Measurements from ENCODE around the gene IL13. TPM values are rescaled to one million over a fixed set of nuclear protein-coding genes. Genes with fewer than 3 reads are reported as not detected.

Gene IL13
- total RNA-seq, 2 donors from 2014 or later, result not detected

DNA sequence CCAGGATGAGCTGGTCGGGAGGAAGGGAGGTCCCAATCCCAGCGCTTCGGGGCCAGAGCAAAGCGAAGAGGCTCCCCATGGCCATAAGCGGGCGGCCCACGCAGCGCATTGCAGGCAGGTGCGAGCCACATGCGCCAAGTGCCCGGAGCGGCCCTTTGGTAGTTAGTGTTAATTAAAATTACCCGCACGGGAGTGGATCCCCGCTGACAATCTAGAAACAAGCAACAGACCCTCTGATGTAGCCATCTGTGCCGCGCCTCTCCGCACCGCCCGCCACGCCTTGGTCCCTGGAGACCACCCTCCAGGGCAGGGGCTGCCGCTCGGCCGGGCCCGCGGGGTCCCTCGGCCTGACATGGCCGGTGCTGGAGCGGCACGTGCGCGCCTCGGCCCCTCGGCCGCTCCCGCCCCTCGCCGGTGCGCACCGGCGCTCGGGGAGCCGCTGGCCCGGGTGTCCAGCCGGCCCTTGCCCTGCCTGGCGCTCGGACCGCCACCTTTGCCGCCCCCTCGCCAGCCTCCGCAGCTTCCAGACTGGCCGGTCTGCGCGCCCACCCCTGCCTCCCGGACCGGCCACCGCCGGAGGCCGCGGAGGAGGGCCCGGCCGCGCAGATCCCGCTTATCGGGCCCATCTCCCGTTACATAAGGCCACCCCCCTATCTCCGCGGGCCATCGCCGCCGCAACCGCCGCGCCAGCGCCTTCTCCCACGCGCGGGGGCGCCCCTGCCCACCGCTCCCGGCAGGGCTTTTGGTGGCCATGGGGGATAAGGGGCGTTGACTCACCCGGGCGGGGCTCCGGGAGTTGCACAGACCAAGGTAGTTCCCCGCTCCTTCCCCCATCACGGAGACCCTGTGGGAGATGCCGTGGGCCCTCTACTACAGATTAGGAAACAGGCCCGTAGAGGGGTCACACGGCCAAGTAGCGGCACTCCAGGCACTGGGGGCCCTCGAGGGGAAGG, 1.9 kb upstream of the IL13 start:
- intact Hi-C loops (cut with DNase I), result no loop called here
- peaks cover 18% of the 10 kb centered on the region for H3K27me3 ChIP-seq
- peaks cover 4% of the 10 kb centered on the region for H3K4me1 ChIP-seq
- no peaks in the 10 kb centered on the region for H3K36me3 ChIP-seq
- H3K4me3 ChIP-seq, result peak overlapping the region; percentile 30
- H3K9me3 ChIP-seq, result no peaks in the 10 kb centered on the region
- no peak overlapping the region for H3K27ac ChIP-seq
- DNase-seq, result peak; percentile 16
- H3K9ac ChIP-seq (ENCODE audit: low read depth in 2 of 2, low read length in 2 of 2), result peak overlapping the region in 1 of 2 donors; percentile 26
- TF ChIP-seq, protein P1, sequence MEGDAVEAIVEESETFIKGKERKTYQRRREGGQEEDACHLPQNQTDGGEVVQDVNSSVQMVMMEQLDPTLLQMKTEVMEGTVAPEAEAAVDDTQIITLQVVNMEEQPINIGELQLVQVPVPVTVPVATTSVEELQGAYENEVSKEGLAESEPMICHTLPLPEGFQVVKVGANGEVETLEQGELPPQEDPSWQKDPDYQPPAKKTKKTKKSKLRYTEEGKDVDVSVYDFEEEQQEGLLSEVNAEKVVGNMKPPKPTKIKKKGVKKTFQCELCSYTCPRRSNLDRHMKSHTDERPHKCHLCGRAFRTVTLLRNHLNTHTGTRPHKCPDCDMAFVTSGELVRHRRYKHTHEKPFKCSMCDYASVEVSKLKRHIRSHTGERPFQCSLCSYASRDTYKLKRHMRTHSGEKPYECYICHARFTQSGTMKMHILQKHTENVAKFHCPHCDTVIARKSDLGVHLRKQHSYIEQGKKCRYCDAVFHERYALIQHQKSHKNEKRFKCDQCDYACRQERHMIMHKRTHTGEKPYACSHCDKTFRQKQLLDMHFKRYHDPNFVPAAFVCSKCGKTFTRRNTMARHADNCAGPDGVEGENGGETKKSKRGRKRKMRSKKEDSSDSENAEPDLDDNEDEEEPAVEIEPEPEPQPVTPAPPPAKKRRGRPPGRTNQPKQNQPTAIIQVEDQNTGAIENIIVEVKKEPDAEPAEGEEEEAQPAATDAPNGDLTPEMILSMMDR (IDR thresholded peaks at IDR 0.05), result no peak

DNA sequence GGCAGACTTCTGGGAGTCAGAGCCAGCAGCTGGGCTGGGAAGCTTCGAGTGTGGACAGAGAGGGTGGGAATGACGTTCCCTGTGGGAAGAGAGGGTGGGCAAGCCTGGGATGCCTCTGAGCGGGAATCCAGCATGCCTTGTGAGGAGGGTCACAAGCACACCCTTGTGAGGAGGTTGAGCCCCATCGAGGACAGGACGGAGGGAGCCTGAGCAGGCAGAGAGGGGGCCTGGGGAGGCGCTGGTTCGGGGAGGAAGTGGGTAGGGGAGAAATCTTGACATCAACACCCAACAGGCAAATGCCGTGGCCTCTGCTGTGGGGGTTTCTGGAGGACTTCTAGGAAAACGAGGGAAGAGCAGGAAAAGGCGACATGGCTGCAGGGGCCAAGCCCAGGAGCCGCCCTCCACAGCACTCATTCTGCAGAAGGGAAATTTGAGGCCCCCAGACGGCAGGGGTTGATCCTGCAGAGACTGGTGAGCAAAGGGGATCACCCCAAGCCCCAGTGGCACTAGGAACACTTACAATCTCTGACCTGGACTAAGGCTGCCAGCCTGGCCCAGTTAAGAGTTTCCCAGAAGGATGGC, 1.1 kb upstream of the IL13 start:
- Histone ChIP-seq H3K4me1 (peaks cover 4% of the 10 kb centered on the region), H3K4me3 (no peak overlapping the region), H3K27ac (no peak overlapping the region), H3K9me3 (no peaks in the 10 kb centered on the region), H3K36me3 (no peaks in the 10 kb centered on the region), H3K27me3 (peaks cover 18% of the 10 kb centered on the region), H3K9ac (ENCODE audit: low read depth in 2 of 2, low read length in 2 of 2) (peak overlapping the region in 1 of 2 donors; percentile 24)
- intact Hi-C loops (cut with DNase I), result no loop called here
- DNase-seq, result peak; percentile 16
- TF ChIP-seq, protein P1 (IDR thresholded peaks at IDR 0.05), result no peak

DNA sequence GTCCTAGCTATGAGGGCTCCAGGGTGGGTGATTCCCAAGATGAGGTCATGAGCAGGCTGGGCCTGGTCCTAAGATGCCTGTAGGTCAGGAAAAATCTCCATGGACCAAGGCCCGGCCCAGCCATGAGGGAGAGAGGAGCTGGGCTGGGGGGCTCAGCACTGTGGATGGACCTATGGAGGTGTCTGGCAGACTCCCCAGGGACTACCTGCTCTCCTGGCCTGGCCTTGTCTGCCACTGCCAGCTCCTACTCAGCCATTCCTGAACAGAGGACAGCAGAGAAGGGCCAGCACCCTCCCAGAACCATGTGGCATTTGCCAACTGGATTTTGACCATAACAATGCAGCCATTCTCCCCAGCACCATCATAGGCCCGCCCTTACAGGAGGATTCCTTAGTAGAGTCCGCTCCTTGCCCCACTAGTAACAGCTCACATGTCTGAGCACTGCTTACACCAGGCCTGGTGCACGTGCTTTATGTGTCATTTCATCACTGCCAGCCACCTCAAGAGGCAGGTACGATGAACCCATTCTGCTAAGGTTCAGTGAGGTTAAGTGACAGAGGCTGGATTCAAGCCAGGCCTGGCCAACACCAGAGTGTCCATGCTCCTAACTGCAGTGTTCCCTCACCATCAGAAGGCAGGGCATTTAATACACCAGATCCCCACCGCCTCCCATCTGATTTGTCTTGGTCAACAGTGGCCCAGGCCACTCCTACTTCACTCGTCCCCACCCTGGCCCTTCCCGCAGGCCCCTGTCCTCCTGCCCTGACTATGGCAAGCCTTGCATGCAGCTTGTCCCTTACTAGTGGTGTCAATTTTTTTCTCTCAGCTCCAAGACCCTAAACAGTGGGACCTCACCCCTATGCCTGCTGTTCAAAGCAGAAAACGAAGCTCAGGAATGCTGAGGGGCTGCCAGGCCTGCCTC, 669 bp downstream of the IL13 start:
- H3K9me3 ChIP-seq, result no peaks in the 10 kb centered on the region
- no peak overlapping the region for H3K4me3 ChIP-seq
- H3K36me3 ChIP-seq, result no peaks in the 10 kb centered on the region
- intact Hi-C loops (cut with DNase I), result no loop called here
- no peak overlapping the region for H3K27ac ChIP-seq
- H3K9ac ChIP-seq (ENCODE audit: low read depth in 2 of 2, low read length in 2 of 2), result no peak overlapping the region
- peak; percentile 14 for DNase-seq
- TF ChIP-seq, protein P1 (IDR thresholded peaks at IDR 0.05), result no peak
- H3K27me3 ChIP-seq, result peaks cover 18% of the 10 kb centered on the region
- peaks cover 4% of the 10 kb centered on the region for H3K4me1 ChIP-seq

DNA sequence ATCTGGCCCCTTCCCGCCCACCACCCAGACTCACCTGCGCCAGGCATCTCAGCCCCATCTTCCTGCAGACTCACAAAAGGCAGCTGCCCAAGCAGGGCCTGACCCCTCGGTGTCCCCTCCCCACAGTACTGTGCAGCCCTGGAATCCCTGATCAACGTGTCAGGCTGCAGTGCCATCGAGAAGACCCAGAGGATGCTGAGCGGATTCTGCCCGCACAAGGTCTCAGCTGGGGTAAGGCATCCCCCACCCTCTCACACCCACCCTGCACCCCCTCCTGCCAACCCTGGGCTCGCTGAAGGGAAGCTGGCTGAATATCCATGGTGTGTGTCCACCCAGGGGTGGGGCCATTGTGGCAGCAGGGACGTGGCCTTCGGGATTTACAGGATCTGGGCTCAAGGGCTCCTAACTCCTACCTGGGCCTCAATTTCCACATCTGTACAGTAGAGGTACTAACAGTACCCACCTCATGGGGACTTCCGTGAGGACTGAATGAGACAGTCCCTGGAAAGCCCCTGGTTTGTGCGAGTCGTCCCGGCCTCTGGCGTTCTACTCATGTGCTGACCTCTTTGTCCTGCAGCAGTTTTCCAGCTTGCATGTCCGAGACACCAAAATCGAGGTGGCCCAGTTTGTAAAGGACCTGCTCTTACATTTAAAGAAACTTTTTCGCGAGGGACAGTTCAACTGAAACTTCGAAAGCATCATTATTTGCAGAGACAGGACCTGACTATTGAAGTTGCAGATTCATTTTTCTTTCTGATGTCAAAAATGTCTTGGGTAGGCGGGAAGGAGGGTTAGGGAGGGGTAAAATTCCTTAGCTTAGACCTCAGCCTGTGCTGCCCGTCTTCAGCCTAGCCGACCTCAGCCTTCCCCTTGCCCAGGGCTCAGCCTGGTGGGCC, 1.9 kb downstream of the IL13 start:
- no peak for DNase-seq
- intact Hi-C loops (cut with DNase I), result no loop called here

More for the DNA sequence above, 1.9 kb downstream of the IL13 start:
- no peak overlapping the region for H3K4me3 ChIP-seq
- peaks cover 18% of the 10 kb centered on the region for H3K27me3 ChIP-seq
- no peak overlapping the region for H3K9ac ChIP-seq (ENCODE audit: low read depth in 2 of 2, low read length in 2 of 2)
- H3K27ac ChIP-seq, result no peak overlapping the region
- H3K36me3 ChIP-seq, result no peaks in the 10 kb centered on the region
- H3K4me1 ChIP-seq, result peaks cover 4% of the 10 kb centered on the region
- TF ChIP-seq, protein P1 (IDR thresholded peaks at IDR 0.05), result no peak
- no peaks in the 10 kb centered on the region for H3K9me3 ChIP-seq
